Ovary (tissue), 9 donors: Measurements from ENCODE around the gene C16orf87. TPM values are rescaled to one million over a fixed set of nuclear protein-coding genes. Genes with fewer than 3 reads are reported as not detected.

Experiments
- DNase-seq, 5 donors: peaks; one replicate each; pipeline ENCODE4 v3.0.0-alpha.2; 2019 to 2020
- H3K27ac ChIP-seq, 2 donors: fragments of 200-600 bp; one replicate each; pipeline versions ENCODE4 v1.5.1 to v1.8.0; 2019 to 2022
- H3K27me3 ChIP-seq: fragments of 200-600 bp; one replicate; pipeline ENCODE4 v1.8.0; 2022
- H3K36me3 ChIP-seq: fragments of 200-600 bp; sonication (generic); one replicate; pipeline ENCODE4 v1.5.1; 2019
- H3K4me1 ChIP-seq: one replicate; pipeline ENCODE4 v1.8.1; 2013; ENCODE audit warnings: mild to moderate bottlenecking, moderate library complexity; ENCODE audit not compliant: insufficient read depth
- H3K4me3 ChIP-seq: fragments of 200-600 bp; sonication (generic); one replicate; pipeline ENCODE4 v1.5.1; 2017
- H3K9me3 ChIP-seq, 2 donors: fragments of 200-600 bp in 1 of 2; sonication (generic) in 1 of 2; one replicate each; pipeline versions ENCODE4 v1.5.1 to v1.8.1; 2013 to 2019; ENCODE audit warnings: mild to moderate bottlenecking in 1 of 2, moderate library complexity in 1 of 2
- EP300 ChIP-seq: sonication (generic); formaldehyde crosslinking; IDR thresholded peaks from one replicate; pipeline ENCODE4 v1.6.1; 2017; ENCODE audit warnings: antibody characterized with exemption
- WGBS, 3 donors: extraction: QIAGEN DNeasy Blood & Tissue Kit in 1 of 3; methylation state at CpG; one replicate each; pipeline versions ENCODE4 v1.1.5 to v1.1.7; 2013 to 2017; 5-methylcytosine and 5-hydroxymethylcytosine counted together
- intact Hi-C, 4 donors: fragments of 100-400 bp; cut with DNase I; formaldehyde crosslinking; loops; one replicate each; pipeline versions ENCODE4 v1.11.0 to v1.15.1; 2022 to 2023
- polyA plus RNA-seq, 2 donors: library from polyadenylated mRNA; stranded (reverse); fragments of 200-250 nt in 1 of 2; fragments of 350-450 nt in 1 of 2; fragmentation: Illumina TruSeq in 1 of 2; extraction: RNeasy Lipid Tissue Mini Kit (QIAGEN cat#74804) in 1 of 2; gene quantifications; one replicate each; pipeline ENCODE4 v1.2.3, GENCODE V29; 2013 to 2014
- small RNA-seq: library from RNA; depleted of rRNA; stranded (forward); fragments of <200 nt; gene quantifications from one replicate; pipeline ENCODE3, GENCODE V24; 2016
- total RNA-seq, 7 donors: library from RNA; depleted of rRNA in 2 of 7; stranded (reverse); fragments of >200 nt in 2 of 7; fragmentation: NEBNext Ultra II Directional in 3 of 7; extraction: Animal tissue kit (Norgen Biotek cat#: 25700) in 3 of 7; gene quantifications; one replicate each; pipeline versions ENCODE4 v1.1.0 to v1.2.4, GENCODE V29; 2016 to 2023
- TF ChIP-seq, protein P1 (sequence below), 3 donors: fragments of 450-650 bp in 2 of 3; fragments of 200-600 bp in 1 of 3; IDR thresholded peaks; one replicate each; pipeline versions ENCODE4 v1.5.1 to v1.8.0; 2016 to 2022; ENCODE audit warnings: antibody characterized with exemption in 3 of 3, mild to moderate bottlenecking in 1 of 3
- donor health status: DM: no; HTN: no; CAD: no; lungs with moderate emphysema.
- donor health status: DM: no; HTN: no; CAD: no.
- donor health status: Bipolar disorder and iron deficiency.
- donor health status: DM: yes; HTN: yes; CAD: no.
- donor health status: DM: no; HTN: no; CAD: no.
- donor health status: DM: yes; HTN: yes; CAD: no.

C16orf87 gene
- total and polyA plus RNA-seq, 9 donors: 4.0 to 7.6 (median 5.1) TPM

- H3K9me3 ChIP-seq: no peaks in the 10 kb centered on the region
- H3K4me1 ChIP-seq: no peaks in the 10 kb centered on the region
- no peak overlapping the region for H3K27ac ChIP-seq
- H3K27me3 ChIP-seq: no peaks in the 10 kb centered on the region
- WGBS, 3 donors: 83 to 87% (median 86%) methylated on average over 14 to 15 of the region's 15 CpGs
- H3K4me3 ChIP-seq: no peak overlapping the region
- TF ChIP-seq, protein P1, sequence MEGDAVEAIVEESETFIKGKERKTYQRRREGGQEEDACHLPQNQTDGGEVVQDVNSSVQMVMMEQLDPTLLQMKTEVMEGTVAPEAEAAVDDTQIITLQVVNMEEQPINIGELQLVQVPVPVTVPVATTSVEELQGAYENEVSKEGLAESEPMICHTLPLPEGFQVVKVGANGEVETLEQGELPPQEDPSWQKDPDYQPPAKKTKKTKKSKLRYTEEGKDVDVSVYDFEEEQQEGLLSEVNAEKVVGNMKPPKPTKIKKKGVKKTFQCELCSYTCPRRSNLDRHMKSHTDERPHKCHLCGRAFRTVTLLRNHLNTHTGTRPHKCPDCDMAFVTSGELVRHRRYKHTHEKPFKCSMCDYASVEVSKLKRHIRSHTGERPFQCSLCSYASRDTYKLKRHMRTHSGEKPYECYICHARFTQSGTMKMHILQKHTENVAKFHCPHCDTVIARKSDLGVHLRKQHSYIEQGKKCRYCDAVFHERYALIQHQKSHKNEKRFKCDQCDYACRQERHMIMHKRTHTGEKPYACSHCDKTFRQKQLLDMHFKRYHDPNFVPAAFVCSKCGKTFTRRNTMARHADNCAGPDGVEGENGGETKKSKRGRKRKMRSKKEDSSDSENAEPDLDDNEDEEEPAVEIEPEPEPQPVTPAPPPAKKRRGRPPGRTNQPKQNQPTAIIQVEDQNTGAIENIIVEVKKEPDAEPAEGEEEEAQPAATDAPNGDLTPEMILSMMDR (IDR thresholded peaks at IDR 0.05): no peak
- TF ChIP-seq EP300: no peak
- H3K36me3 ChIP-seq: no peaks in the 10 kb centered on the region
- no peak for DNase-seq
- intact Hi-C loops: no loop called here
Measured at GRCh38 chr16:46746821-46747776, 83.9 kb downstream of the C16orf87 start.

Small RNA genes lying within 50 kb of the gene (small RNA-seq; reads per million reads assigned to genes)
- not detected for gene AC007225.2

Other genes starting within 250 kb of the C16orf87 start
- 1 to 10 TPM in 3 of 7 donors, under 1 TPM in 4; 0.24 to 3.6 (median 0.56) TPM for gene SHCBP1, start 209.8 kb downstream of the C16orf87 start, total RNA-seq
- gene SHCBP1, start 209.8 kb downstream of the C16orf87 start, polyA plus RNA-seq: 1 to 10 TPM in 1 of 2 donors, under 1 TPM in 1; 0.46 to 1.1 TPM
- 10 to 100 TPM; 29.2 to 92.0 (median 75.7) TPM for gene VPS35, start 142.0 kb downstream of the C16orf87 start, total RNA-seq
- 10 to 100 TPM; 27.6 to 67.5 TPM for gene VPS35, start 142.0 kb downstream of the C16orf87 start, polyA plus RNA-seq
- 1 to 10 TPM in 4 of 7 donors, under 1 TPM in 3; 0.50 to 2.2 (median 1.6) TPM for gene ORC6, start 141.5 kb downstream of the C16orf87 start, total RNA-seq
- 1 to 10 TPM; 1.5 to 2.2 TPM for gene ORC6, start 141.5 kb downstream of the C16orf87 start, polyA plus RNA-seq
- 1 to 10 TPM in 2 of 7 donors, under 1 TPM in 5; 0.24 to 2.0 (median 0.79) TPM for gene MYLK3, start 82.8 kb downstream of the C16orf87 start, total RNA-seq
- gene MYLK3, start 82.8 kb downstream of the C16orf87 start, polyA plus RNA-seq: under 1 TPM; 0.25 to 0.60 TPM
- 10 to 100 TPM in 3 of 7 donors, 1 to 10 TPM in 4; 2.2 to 30.7 (median 4.9) TPM for gene GPT2, start 53.2 kb upstream of the C16orf87 start, total RNA-seq
- gene GPT2, start 53.2 kb upstream of the C16orf87 start, polyA plus RNA-seq: 1 to 10 TPM; 3.6 to 6.6 TPM
- 10 to 100 TPM; 33.4 to 59.6 (median 58.4) TPM for gene DNAJA2, start 142.5 kb upstream of the C16orf87 start, total RNA-seq
- 10 to 100 TPM; 40.6 to 63.3 TPM for gene DNAJA2, start 142.5 kb upstream of the C16orf87 start, polyA plus RNA-seq